Measurements from ENCODE around the gene EPN1. TPM values are rescaled to one million over a fixed set of nuclear protein-coding genes. Genes with fewer than 3 reads are reported as not detected.

EPN1 gene
- total RNA-seq, 1 donor from 2014 or later, result 117 TPM

DNA sequence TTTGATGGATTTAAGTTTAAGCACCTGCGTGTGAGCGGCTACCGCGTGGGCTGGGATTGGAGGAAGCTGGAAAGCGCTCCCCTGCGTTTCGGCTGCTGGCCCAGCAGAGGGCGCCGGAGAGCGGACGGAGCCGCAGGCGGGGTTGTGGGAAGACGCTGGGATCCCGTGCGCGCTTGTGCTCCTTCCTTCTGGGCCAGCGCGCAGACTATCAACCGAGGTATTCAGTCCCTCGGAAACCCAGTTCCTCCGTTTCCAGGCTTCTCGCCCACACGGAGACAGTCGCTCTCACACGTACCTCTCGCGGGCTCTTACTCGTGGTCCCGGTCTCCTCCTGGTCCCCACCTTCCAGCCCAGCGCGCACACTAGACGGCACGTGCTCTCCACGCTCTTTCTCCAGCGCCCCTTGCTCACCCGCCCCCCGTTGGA is 28.8 kb downstream of the EPN1 start:
- intact Hi-C loops (cut with DNase I), result no loop called here
- no peak overlapping the region for H3K4me3 ChIP-seq
- H3K27ac ChIP-seq, result no peak overlapping the region
- H3K36me3 ChIP-seq, result peaks cover 5% of the 10 kb centered on the region
- TF ChIP-seq, protein P1, sequence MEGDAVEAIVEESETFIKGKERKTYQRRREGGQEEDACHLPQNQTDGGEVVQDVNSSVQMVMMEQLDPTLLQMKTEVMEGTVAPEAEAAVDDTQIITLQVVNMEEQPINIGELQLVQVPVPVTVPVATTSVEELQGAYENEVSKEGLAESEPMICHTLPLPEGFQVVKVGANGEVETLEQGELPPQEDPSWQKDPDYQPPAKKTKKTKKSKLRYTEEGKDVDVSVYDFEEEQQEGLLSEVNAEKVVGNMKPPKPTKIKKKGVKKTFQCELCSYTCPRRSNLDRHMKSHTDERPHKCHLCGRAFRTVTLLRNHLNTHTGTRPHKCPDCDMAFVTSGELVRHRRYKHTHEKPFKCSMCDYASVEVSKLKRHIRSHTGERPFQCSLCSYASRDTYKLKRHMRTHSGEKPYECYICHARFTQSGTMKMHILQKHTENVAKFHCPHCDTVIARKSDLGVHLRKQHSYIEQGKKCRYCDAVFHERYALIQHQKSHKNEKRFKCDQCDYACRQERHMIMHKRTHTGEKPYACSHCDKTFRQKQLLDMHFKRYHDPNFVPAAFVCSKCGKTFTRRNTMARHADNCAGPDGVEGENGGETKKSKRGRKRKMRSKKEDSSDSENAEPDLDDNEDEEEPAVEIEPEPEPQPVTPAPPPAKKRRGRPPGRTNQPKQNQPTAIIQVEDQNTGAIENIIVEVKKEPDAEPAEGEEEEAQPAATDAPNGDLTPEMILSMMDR (IDR thresholded peaks at IDR 0.05), result peak; percentile 76
- H3K4me1 ChIP-seq, result no peaks in the 10 kb centered on the region
- DNase-seq, result peak; percentile 79
- ATAC-seq, result peak; percentile 92
- no peaks in the 10 kb centered on the region for H3K27me3 ChIP-seq
- H3K9me3 ChIP-seq, result no peaks in the 10 kb centered on the region

DNA sequence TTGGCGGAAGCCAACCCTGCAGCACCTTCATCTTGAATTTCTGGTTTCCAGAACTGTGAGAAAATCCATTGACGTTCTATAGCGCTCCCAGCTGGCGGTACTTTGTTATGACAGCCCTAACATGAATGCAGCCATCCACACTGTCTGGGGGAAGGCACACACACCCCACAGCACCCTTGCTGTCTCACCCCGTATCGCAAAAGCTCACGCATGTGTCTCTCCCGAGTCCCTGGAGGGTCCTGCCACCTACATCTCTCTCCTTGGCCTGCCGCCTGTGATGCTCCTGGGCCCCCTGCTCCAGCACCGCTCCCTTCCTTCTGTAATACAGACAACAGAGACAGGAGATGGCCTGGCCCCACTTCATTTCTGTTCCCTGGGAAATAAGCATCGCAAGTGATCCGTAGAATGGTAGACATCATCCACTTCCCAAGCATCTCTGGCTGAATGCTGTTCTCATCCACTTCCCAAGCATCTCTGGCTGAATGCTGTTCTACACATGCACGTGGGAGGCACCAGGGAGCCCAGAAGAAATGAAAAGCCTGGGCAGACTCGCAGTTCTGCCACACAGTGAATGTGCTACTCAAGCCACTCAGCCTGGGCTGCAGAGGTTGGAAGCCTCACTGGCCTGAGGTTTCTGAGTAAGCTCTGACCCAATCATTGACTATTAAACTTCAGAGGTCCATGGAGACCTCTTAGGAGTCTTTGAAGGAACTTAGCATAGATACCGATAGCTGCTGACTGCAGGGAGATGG is 29.6 kb downstream of the EPN1 start:
- no peaks in the 10 kb centered on the region for H3K4me1 ChIP-seq
- intact Hi-C loops (cut with DNase I), result no loop called here
- peaks cover 5% of the 10 kb centered on the region for H3K36me3 ChIP-seq
- DNase-seq (peak; percentile 39), ATAC-seq (peak; percentile 42)
- H3K9me3 ChIP-seq, result no peaks in the 10 kb centered on the region
- no peak overlapping the region for H3K4me3 ChIP-seq
- H3K27me3 ChIP-seq, result no peaks in the 10 kb centered on the region
- TF ChIP-seq, protein P1 (IDR thresholded peaks at IDR 0.05), result no peak
- no peak overlapping the region for H3K27ac ChIP-seq

DNA sequence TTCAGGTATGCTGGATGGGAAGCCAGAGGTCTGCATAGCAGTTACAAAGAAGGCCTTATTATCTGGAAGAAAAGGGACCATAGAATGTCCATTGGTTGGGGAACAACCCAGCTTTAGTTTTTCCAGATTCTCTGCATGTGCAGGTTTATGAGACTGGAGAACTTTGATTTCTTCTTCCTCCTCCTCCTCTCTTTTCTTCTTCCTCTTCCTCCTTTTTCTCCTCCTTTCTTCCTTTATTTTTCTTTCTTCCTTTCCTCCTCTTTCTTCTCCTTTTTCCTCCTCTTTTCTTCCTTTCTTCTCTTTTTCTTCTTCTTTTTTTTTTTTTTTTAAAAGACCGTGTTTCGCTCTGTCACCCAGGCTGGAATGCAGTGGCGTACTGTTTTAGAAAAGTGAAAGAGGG is 30.9 kb downstream of the EPN1 start:
- intact Hi-C loops (cut with DNase I), result no loop called here
- no peaks in the 10 kb centered on the region for H3K27me3 ChIP-seq
- H3K9me3 ChIP-seq, result no peaks in the 10 kb centered on the region
- no peak overlapping the region for H3K4me3 ChIP-seq
- no peaks in the 10 kb centered on the region for H3K4me1 ChIP-seq
- TF ChIP-seq, protein P1 (IDR thresholded peaks at IDR 0.05), result no peak
- DNase-seq (no peak), ATAC-seq (no peak)
- no peaks in the 10 kb centered on the region for H3K36me3 ChIP-seq
- H3K27ac ChIP-seq, result no peak overlapping the region

DNA sequence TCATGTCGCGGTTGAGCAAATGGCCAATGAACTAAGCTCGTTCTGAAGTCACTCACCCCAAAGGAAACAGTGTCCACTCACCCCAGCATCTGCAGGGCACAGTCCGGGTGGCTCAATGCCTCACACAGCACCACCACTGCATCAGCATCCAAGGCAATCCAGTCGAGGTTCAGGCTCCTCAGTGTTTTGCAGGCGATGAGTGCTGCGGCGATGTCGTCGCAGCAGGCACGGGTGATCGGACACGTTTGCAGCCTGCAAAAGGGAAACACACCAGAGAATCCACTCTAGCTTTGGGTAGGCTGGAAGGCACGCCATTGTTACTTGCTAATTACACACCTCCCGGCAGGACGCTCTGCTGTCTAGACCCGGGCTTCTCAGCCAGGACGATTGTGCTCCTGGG is 36.7 kb downstream of the EPN1 start:
- DNase-seq (no peak), ATAC-seq (no peak)
- TF ChIP-seq, protein P1 (IDR thresholded peaks at IDR 0.05), result no peak
- intact Hi-C loops (cut with DNase I), result no loop called here
- Histone ChIP-seq H3K4me3 (no peak overlapping the region), H3K27me3 (peaks cover 3% of the 10 kb centered on the region), H3K9me3 (no peaks in the 10 kb centered on the region), H3K36me3 (no peaks in the 10 kb centered on the region), H3K27ac (no peak overlapping the region), H3K4me1 (no peaks in the 10 kb centered on the region)

DNA sequence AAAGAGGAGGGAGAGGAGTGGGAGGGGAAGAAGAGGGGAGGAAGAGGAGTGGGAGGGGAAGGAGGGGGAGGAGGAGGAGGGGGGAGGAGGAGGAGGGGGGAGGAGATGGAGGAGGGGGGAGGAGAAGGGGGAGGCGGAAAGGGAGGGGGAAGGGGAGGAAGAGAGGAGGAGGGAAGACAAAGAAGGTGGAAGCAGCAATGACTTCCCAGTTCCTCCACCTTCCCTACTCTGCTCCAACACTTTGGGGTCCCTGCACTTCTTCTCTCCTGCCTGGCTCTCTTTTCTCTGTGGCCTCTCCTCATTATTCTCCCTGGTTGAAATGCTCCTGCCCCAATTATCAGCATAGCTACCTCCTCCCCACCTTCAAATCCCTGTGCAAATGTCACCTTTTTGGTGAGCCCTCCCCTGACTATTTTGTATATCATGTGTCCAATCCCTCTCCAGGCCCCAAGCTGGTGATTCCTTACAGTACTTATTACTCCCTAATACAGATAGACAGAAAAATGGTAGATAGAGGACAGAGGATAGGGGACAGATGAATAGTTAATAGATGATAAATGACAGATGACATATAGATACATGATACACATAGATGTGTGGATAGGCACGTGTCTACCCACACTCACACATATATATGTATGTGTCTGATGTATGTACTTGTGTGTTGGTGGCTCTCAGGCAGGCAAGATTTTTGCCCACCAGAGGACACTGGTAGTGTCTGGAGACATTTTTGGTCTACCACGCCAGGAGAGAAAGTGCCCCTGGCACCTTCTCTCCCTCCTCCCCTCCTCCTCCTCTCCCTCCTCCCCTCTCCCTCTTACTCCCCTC is 38.0 kb downstream of the EPN1 start:
- no peak overlapping the region for H3K4me3 ChIP-seq
- no peaks in the 10 kb centered on the region for H3K9me3 ChIP-seq
- intact Hi-C loops (cut with DNase I), result no loop called here
- H3K36me3 ChIP-seq, result no peaks in the 10 kb centered on the region
- no peak overlapping the region for H3K27ac ChIP-seq
- H3K27me3 ChIP-seq, result peaks cover 16% of the 10 kb centered on the region
- TF ChIP-seq, protein P1 (IDR thresholded peaks at IDR 0.05), result no peak
- DNase-seq (no peak), ATAC-seq (no peak)
- no peaks in the 10 kb centered on the region for H3K4me1 ChIP-seq

Data from upper lobe of right lung (tissue), 1 donor.